Spleen (tissue), 11 donors: ENCODE measurements around the gene ARL17A. TPM values are rescaled to one million over a fixed set of nuclear protein-coding genes. Genes with fewer than 3 reads are reported as not detected.
"Not testable (repeated sequence)": the region's sequence is repeated elsewhere in the genome, so short reads cannot be mapped to it uniquely, and the experiment has no call there.

ENCODE experiments used
- DNase-seq: peaks from one replicate; pipeline ENCODE4 v3.0.0-alpha.2; 2020
- H3K27ac ChIP-seq, 8 donors: fragments of 200-600 bp; sonication (generic) in 7 of 8; 1 replicate in 4 of 8; 2 replicates in 4 of 8; pipeline versions ENCODE4 v1.5.0 to v1.8.0; 2016 to 2021; ENCODE audit warnings: inconsistent platforms in 4 of 8, mild to moderate bottlenecking in 4 of 8, moderate library complexity in 1 of 8
- H3K27me3 ChIP-seq, 7 donors: fragments of 200-600 bp; sonication (generic) in 6 of 7; replicated peaks in 1 of 7; 1 replicate in 4 of 7; 2 replicates in 3 of 7; pipeline versions ENCODE4 v1.5.0 to v1.8.0; 2016 to 2021; ENCODE audit warnings: inconsistent platforms in 3 of 7, mild to moderate bottlenecking in 1 of 7
- H3K36me3 ChIP-seq, 6 donors: fragments of 200-600 bp; sonication (generic) in 5 of 6; 1 replicate in 4 of 6; 2 replicates in 2 of 6; pipeline versions ENCODE4 v1.5.0 to v1.8.0; 2016 to 2021; ENCODE audit warnings: inconsistent platforms in 2 of 6
- H3K4me1 ChIP-seq, 6 donors: fragments of 200-600 bp; sonication (generic) in 5 of 6; 1 replicate in 3 of 6; 2 replicates in 3 of 6; pipeline versions ENCODE4 v1.5.0 to v1.8.0; 2016 to 2021; ENCODE audit warnings: inconsistent platforms in 3 of 6
- H3K4me3 ChIP-seq, 8 donors: fragments of 200-600 bp; sonication (generic) in 7 of 8; 1 replicate in 4 of 8; 2 replicates in 4 of 8; pipeline versions ENCODE4 v1.5.0 to v1.8.0; 2016 to 2021; ENCODE audit warnings: inconsistent platforms in 4 of 8, mild to moderate bottlenecking in 4 of 8, moderate library complexity in 2 of 8
- H3K9me3 ChIP-seq, 8 donors: fragments of 200-600 bp; sonication (generic) in 7 of 8; 1 replicate in 4 of 8; 2 replicates in 4 of 8; pipeline versions ENCODE4 v1.5.0 to v1.8.0; 2016 to 2021; ENCODE audit warnings: inconsistent platforms in 4 of 8
- WGBS, 5 donors: extraction: QIAGEN DNeasy Blood & Tissue Kit in 3 of 5; methylation state at CpG; one replicate each; pipeline versions ENCODE4 v1.1.5 to v1.1.7; 2013 to 2018; 5-methylcytosine and 5-hydroxymethylcytosine counted together
- intact Hi-C: fragments of 100-400 bp; cut with DNase I; formaldehyde crosslinking; loops from one replicate; pipeline ENCODE4 v1.15.0; 2023; ENCODE audit warnings: low total_unique reads
- polyA plus RNA-seq, 3 donors: library from polyadenylated mRNA; stranded (reverse); fragments of 200-250 nt; gene quantifications; one replicate each; pipeline ENCODE4 v1.2.1, GENCODE V29; 2013
- total RNA-seq, 7 donors: library from RNA; depleted of rRNA in 3 of 7; stranded (reverse); fragments of >200 nt in 3 of 7; fragmentation: NEBNext Ultra II Directional in 4 of 7; extraction: Animal tissue kit (Norgen Biotek cat#: 25700) in 4 of 7; gene quantifications; one replicate each; pipeline versions ENCODE4 v1.1.0 to v1.2.1, GENCODE V29; 2016 to 2021
- donor health status: healthy with polysubstance abuse.
- donor health status: DM: no; HTN: no; CAD: no; lungs with moderate emphysema.
- donor health status: DM: no; HTN: no; CAD: no.
- donor health status: Bipolar disorder and iron deficiency.
- donor health status: healthy.
- donor health status: DM: no; HTN: no; CAD: no.
- donor health status: DM: yes; HTN: yes; CAD: no.

ARL17A gene
- total and polyA plus RNA-seq, 10 donors, result 1.8 to 43.5 (median 14.8) TPM

DNA sequence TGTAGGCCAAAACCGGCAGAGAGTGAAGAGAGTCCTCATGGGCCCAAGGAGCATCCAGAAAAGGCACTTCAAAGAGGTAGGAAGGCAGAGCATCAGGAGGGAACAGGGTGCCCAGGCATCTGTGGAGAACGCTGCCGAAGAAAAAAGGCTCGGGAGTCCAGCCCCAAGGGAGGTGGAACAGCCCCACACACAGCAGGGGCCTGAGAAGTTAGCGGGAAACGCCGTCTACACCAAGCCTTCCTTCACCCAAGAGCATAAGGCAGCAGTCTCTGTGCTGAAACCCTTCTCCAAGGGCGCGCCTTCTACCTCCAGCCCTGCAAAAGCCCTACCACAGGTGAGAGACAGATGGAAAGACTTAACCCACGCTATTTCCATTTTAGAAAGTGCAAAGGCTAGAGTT is 30.9 kb downstream of the ARL17A start:
- DNase-seq, result peak; percentile 18
- H3K27ac ChIP-seq, H3K4me1 ChIP-seq, H3K9me3 ChIP-seq, H3K4me3 ChIP-seq, intact Hi-C loops, H3K27me3 ChIP-seq: not testable (repeated sequence)
- 90 to 97% (median 94%) methylated on average over 9 of the region's 10 CpGs for WGBS, 5 donors
- peaks cover 0 to 22% (median 4%) of the 10 kb centered on the region in 6 donors for H3K36me3 ChIP-seq

DNA sequence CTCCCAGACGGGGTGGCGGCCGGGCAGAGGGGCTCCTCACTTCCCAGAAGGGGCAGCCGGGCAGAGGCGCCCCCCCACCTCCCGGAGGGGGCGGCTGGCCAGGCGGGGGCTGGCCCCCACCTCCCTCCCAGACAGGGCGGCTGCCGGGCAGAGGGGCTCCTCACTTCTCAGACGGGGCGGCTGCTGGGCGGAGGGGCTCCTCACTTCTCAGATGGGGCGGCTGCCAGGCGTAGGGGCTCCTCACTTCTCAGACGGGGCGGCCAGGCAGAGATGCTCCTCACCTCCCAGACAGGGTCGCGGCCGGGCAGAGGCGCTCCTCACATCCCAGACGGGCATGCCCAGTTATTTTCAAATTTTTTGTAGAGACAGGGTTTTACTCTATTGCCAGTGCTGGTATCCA is 44.8 kb downstream of the ARL17A start:
- H3K4me1 ChIP-seq, H3K27ac ChIP-seq, intact Hi-C loops, H3K27me3 ChIP-seq, H3K9me3 ChIP-seq, H3K4me3 ChIP-seq, H3K36me3 ChIP-seq: not testable (repeated sequence)
- DNase-seq, result peak; percentile 71
- 93 to 99% (median 95%) methylated on average over 10 to 22 of the region's 22 CpGs for WGBS, 5 donors

- intact Hi-C loops, H3K36me3 ChIP-seq, DNase-seq, H3K27ac ChIP-seq, H3K4me1 ChIP-seq, H3K4me3 ChIP-seq, H3K9me3 ChIP-seq, H3K27me3 ChIP-seq: not testable (repeated sequence)
- WGBS, 5 donors, result 97 to 100% (median 98%) methylated on average over 2 to 3 of the region's 11 CpGs; no CpG with 5 or more reads in 2 of the 5 donors
Measured at GRCh38 chr17:46512168-46512567, 67.3 kb downstream of the ARL17A start, which contains the start of gene LRRC37A2. LRRC37A2 (plus strand) TSS chr17:46512468; CDS start chr17:46512713, 245 bp downstream.

DNA sequence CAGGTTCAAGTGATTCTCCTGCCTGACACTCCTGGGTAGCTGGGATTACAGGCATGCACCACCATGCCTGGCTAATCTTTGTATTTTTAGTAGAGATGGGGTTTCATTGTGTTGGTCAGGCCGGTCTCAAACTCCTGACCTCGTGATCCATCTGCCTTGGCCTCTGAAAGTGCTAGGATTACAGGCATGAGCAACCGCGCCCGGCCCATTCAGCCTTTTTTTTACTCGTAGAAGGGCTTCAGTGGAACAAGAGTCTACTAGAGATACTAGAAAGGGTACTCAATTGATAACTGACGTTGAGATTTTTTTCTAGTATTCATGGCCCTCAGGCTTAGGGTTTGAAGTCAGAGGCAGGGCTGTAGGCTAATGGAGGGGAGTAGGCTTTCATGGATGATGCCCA is 73.6 kb downstream of the ARL17A start:
- H3K36me3 ChIP-seq, result peaks cover 0 to 20% (median 2%) of the 10 kb centered on the region in 6 donors
- H3K27ac ChIP-seq, H3K9me3 ChIP-seq, H3K27me3 ChIP-seq, H3K4me1 ChIP-seq, H3K4me3 ChIP-seq, intact Hi-C loops, DNase-seq: not testable (repeated sequence)
- WGBS, 5 donors, result 94 to 100% (median 97%) methylated on average over 5 to 7 of the region's 7 CpGs

- WGBS, 5 donors, result no CpG with 5 or more reads among the region's 6 CpGs
Measured at GRCh38 chr17:46499437-46500139, 79.9 kb downstream of the ARL17A start.

GRCh38 chr17:46492021-46492420 is 87.5 kb downstream of the ARL17A start:
- H3K4me3 ChIP-seq, H3K9me3 ChIP-seq, H3K27me3 ChIP-seq, DNase-seq, H3K27ac ChIP-seq, H3K4me1 ChIP-seq, intact Hi-C loops: not testable (repeated sequence)
- H3K36me3 ChIP-seq, result peaks cover 0 to 32% (median 0%) of the 10 kb centered on the region in 6 donors
- 96 to 99% (median 98%) methylated on average over 11 to 12 of the region's 16 CpGs for WGBS, 5 donors

More at GRCh38 chr17:46499437-46500139, 79.9 kb downstream of the ARL17A start:
- H3K4me3 ChIP-seq, H3K9me3 ChIP-seq, H3K4me1 ChIP-seq, DNase-seq, H3K27ac ChIP-seq, H3K27me3 ChIP-seq, intact Hi-C loops: not testable (repeated sequence)
- H3K36me3 ChIP-seq, result peaks cover 0 to 29% (median 2%) of the 10 kb centered on the region in 6 donors

GRCh38 chr17:46481310-46481709 is 98.2 kb downstream of the ARL17A start:
- DNase-seq, H3K4me3 ChIP-seq, H3K4me1 ChIP-seq, intact Hi-C loops, H3K27ac ChIP-seq, H3K9me3 ChIP-seq, H3K27me3 ChIP-seq, H3K36me3 ChIP-seq: not testable (repeated sequence)
- WGBS, 5 donors, result no CpG with 5 or more reads among the region's 2 CpGs

- H3K4me3 ChIP-seq, H3K27me3 ChIP-seq, DNase-seq, H3K9me3 ChIP-seq, H3K36me3 ChIP-seq, H3K27ac ChIP-seq, intact Hi-C loops, H3K4me1 ChIP-seq: not testable (repeated sequence)
- no CpG with 5 or more reads among the region's 3 CpGs for WGBS, 5 donors
Measured at GRCh38 chr17:46478823-46479222, 100.7 kb downstream of the ARL17A start.

GRCh38 chr17:46475583-46475982 is 103.9 kb downstream of the ARL17A start:
- H3K36me3 ChIP-seq, H3K27me3 ChIP-seq, intact Hi-C loops, DNase-seq, H3K27ac ChIP-seq, H3K4me3 ChIP-seq, H3K4me1 ChIP-seq, H3K9me3 ChIP-seq: not testable (repeated sequence)
- WGBS, 5 donors, result 31 to 33% (median 31%) methylated on average over 1 of the region's 2 CpGs; no CpG with 5 or more reads in 2 of the 5 donors

DNA sequence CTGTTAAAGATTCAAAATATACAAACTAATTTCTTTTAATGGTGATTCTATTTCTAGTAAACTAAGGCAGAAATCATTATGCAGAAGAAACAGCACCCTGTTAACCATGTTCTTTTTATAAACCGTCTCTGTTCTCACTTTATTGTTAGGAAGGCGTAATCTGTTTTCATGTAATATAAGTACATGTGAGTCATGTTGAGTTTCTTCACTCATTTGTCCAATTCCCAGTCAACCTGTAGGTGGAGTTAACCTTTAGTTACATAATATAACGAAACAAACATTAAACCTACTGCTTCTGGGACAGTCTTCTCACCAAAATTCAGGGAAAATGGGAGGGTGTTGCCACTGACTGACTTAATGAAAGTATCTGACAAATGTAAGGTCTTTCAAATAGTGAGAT is 105.0 kb downstream of the ARL17A start:
- H3K4me1 ChIP-seq, H3K9me3 ChIP-seq, H3K36me3 ChIP-seq, H3K4me3 ChIP-seq, H3K27ac ChIP-seq, H3K27me3 ChIP-seq, intact Hi-C loops, DNase-seq: not testable (repeated sequence)
- WGBS, 5 donors, result 50 to 88% (median 83%) methylated on average over 1 of the region's 3 CpGs; no CpG with 5 or more reads in 2 of the 5 donors

GRCh38 chr17:46467618-46468017 is 111.9 kb downstream of the ARL17A start:
- DNase-seq, intact Hi-C loops, H3K27me3 ChIP-seq, H3K27ac ChIP-seq, H3K4me1 ChIP-seq, H3K36me3 ChIP-seq, H3K9me3 ChIP-seq, H3K4me3 ChIP-seq: not testable (repeated sequence)
- WGBS, 5 donors, result 86 to 97% (median 95%) methylated on average over 1 to 3 of the region's 5 CpGs; no CpG with 5 or more reads in 2 of the 5 donors
